ENCODE measurements around the gene EIF5A2. TPM values are rescaled to one million over a fixed set of nuclear protein-coding genes. Genes with fewer than 3 reads are reported as not detected.

EIF5A2 gene
- total and polyA plus RNA-seq, 4 donors, result 1.6 to 2.4 (median 1.9) TPM

GRCh38 chr3:170909129-170909903 is 879 bp upstream of the EIF5A2 start:
- Histone ChIP-seq H3K4me1 (ENCODE audit: control insufficient read depth in 4 of 4, insufficient read depth in 4 of 4, low read length in 3 of 4) (peaks cover 0 to 7% (median 3%) of the 10 kb centered on the region in 4 donors), H3K9ac (ENCODE audit: low read depth in 1 of 2, low read length in 2 of 2) (no peak overlapping the region), H3K27me3 (ENCODE audit: control insufficient read depth in 4 of 4, insufficient read depth in 4 of 4, low read length in 3 of 4) (no peaks in the 10 kb centered on the region), H3K27ac (ENCODE audit: low read depth in 1 of 2, low read length in 2 of 2) (no peak overlapping the region), H3K36me3 (ENCODE audit: control insufficient read depth in 4 of 4, insufficient read depth in 3 of 4, low read depth in 1 of 4, low read length in 3 of 4) (no peaks in the 10 kb centered on the region), H3K4me3 (ENCODE audit: low read depth in 1 of 3, low read length in 3 of 3) (no peak overlapping the region), H3K9me3 (ENCODE audit: control insufficient read depth in 4 of 4, low read length in 3 of 4) (peaks cover 8 to 11% (median 9%) of the 10 kb centered on the region in 4 donors)
- no peak for DNase-seq (ENCODE audit: low spot score)
- 90% methylated on average over 17 of the region's 17 CpGs for WGBS
- TF ChIP-seq NR2F2 (IDR thresholded peaks at IDR 0.05) (no peak), CTCF (IDR thresholded peaks at IDR 0.05; ENCODE audit: low read depth, low read length, missing input control) (no peak), ATF3 (IDR thresholded peaks at IDR 0.05) (no peak), RAD21 (IDR thresholded peaks at IDR 0.05) (no peak), SP1 (IDR thresholded peaks at IDR 0.05) (no peak)

GRCh38 chr3:170907637-170908234 is 701 bp downstream of the EIF5A2 start:
- H3K4me3 ChIP-seq (ENCODE audit: low read depth in 1 of 3, low read length in 3 of 3), result peak overlapping the region; percentile 49 to 82 (median 75)
- no peak overlapping the region for H3K27ac ChIP-seq (ENCODE audit: low read depth in 1 of 2, low read length in 2 of 2)
- no peak for TF ChIP-seq SP1 (IDR thresholded peaks at IDR 0.05)
- TF ChIP-seq REST (IDR thresholded peaks at IDR 0.05), result no peak
- no peak for TF ChIP-seq HNF4A (conservative IDR thresholded peaks at IDR 0.05)
- no peak for TF ChIP-seq EGR1 (IDR thresholded peaks at IDR 0.05; ENCODE audit: low read depth in 2 of 2)
- no peak for TF ChIP-seq CTCF (IDR thresholded peaks at IDR 0.05; ENCODE audit: low read depth, low read length, missing input control)
- no peak for TF ChIP-seq FOXA1 (IDR thresholded peaks at IDR 0.05)
- H3K27me3 ChIP-seq (ENCODE audit: control insufficient read depth in 4 of 4, insufficient read depth in 4 of 4, low read length in 3 of 4), result no peaks in the 10 kb centered on the region
- peaks cover 0 to 7% (median 3%) of the 10 kb centered on the region in 4 donors for H3K4me1 ChIP-seq (ENCODE audit: control insufficient read depth in 4 of 4, insufficient read depth in 4 of 4, low read length in 3 of 4)
- no peak for DNase-seq (ENCODE audit: low spot score)
- H3K9me3 ChIP-seq (ENCODE audit: control insufficient read depth in 4 of 4, low read length in 3 of 4), result peaks cover 8 to 11% (median 9%) of the 10 kb centered on the region in 4 donors
- whole genome bisulfite sequencing, result 15% methylated on average over 33 of the region's 33 CpGs
- H3K9ac ChIP-seq (ENCODE audit: low read depth in 1 of 2, low read length in 2 of 2), result no peak overlapping the region
- no peaks in the 10 kb centered on the region for H3K36me3 ChIP-seq (ENCODE audit: control insufficient read depth in 4 of 4, insufficient read depth in 3 of 4, low read depth in 1 of 4, low read length in 3 of 4)

All from liver (tissue), 9 donors.